ENCODE data around the gene B4GAT1. TPM values are rescaled to one million over a fixed set of nuclear protein-coding genes. Genes with fewer than 3 reads are reported as not detected.

B4GAT1 gene
- total RNA-seq, 1 experiment from 2014 or later, result 47.1 TPM

DNA sequence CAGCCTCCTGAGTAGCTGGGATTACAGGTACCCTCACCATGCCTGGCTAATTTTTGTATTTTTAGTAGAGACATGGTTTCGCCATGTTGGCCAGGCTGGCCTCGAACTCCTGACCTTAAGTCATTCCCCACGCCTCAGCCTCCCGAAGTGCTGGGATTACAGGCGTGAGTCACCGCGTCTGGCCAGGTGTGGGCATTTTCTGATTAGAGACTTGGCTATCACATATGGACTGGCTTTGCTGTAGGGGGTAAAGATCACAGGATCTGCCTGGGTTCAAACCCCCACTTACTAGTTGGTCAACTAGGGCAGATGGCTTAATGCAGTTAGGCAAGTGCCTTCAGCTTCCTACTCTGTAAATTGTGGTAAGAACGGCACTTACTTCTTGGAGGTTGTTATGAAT lies 37.1 kb downstream of the B4GAT1 start:
- no peak for TF ChIP-seq EZH2 (IDR thresholded peaks at IDR 0.05; ENCODE audit: borderline replicate concordance, low read depth, low read length, poor library complexity, severe bottlenecking)
- H3K27me3 ChIP-seq (replicated peaks; ENCODE audit: insufficient read depth, low read depth, low read length, poor library complexity), result no peaks in the 10 kb centered on the region
- peaks cover 32% of the 10 kb centered on the region for H3K4me1 ChIP-seq (ENCODE audit: insufficient read depth, low read length, poor library complexity, severe bottlenecking)
- no peaks in the 10 kb centered on the region for H3K9me3 ChIP-seq (ENCODE audit: low read depth, low read length, poor library complexity, severe bottlenecking)
- intact Hi-C loops (cut with micrococcal nuclease; ENCODE audit: unreplicated experiment), result loop anchor here (5.0 kb wide), 1 partner anchor 77 kb away; no protein-coding TSS in a partner anchor
- DNase-seq (ENCODE audit: low spot score), result no peak
- no peak overlapping the region for H3K4me3 ChIP-seq (ENCODE audit: low read depth, low read length, poor library complexity, severe bottlenecking)
- no peak overlapping the region for H3K27ac ChIP-seq (ENCODE audit: low read depth, low read length, poor library complexity, severe bottlenecking)
- no TSS peak for BruUV-seq (replicated peaks)
- H3K36me3 ChIP-seq (ENCODE audit: insufficient read depth, low read length, poor library complexity, severe bottlenecking), result no peaks in the 10 kb centered on the region
- ChIA-PET CTCF (no interaction called here), POLR2A (ENCODE audit: low non-redundant PET) (no interaction called here)

DNA sequence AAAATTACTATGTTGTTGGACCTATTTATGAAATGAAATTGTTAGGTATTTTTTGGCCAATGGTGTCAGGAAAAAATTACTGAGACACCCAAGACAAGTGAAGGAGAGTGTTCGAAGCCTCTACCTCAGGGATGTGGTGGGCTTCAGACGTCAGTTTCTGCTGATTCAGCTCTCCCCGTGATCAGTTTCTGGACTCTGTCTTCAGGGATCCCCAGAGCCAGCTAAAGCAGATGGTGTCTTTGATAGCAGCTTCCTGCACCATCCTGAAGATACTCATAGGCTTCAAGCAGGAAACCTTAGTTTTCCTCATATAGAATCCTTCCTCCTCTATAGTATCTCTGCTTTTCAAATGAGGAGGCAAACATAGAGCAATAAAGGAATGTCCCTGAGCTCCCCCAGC lies 38.0 kb downstream of the B4GAT1 start:
- POLR2A ChIA-PET (ENCODE audit: low non-redundant PET), result no interaction called here
- TF ChIP-seq EZH2 (IDR thresholded peaks at IDR 0.05; ENCODE audit: borderline replicate concordance, low read depth, low read length, poor library complexity, severe bottlenecking) (no peak), CTCF (conservative IDR thresholded peaks at IDR 0.05; ENCODE audit: low read depth, low read length) (no peak)

DNA sequence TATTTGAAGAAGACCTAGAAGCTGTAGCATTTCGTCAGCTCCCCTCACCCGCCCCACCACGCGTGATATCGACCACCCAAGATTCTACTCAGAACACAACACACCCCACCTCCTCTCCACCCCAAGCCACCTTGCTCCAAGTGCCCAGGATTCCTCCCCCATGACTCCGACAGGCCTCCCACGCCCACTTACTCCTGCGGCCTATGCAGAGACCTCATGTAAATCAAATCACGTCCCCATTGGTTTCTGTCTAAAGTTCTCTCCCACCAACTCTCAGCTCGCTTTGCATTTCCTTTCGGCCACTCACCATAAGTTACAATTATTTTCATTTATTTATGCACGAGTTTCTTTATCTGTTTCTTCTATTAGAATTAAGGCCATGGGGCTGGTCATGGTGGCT lies 44.8 kb downstream of the B4GAT1 start:
- Histone ChIP-seq H3K9me3 (ENCODE audit: low read depth, low read length, poor library complexity, severe bottlenecking) (no peaks in the 10 kb centered on the region), H3K27me3 (replicated peaks; ENCODE audit: insufficient read depth, low read depth, low read length, poor library complexity) (no peaks in the 10 kb centered on the region), H3K4me3 (ENCODE audit: low read depth, low read length, poor library complexity, severe bottlenecking) (no peak overlapping the region), H3K27ac (ENCODE audit: low read depth, low read length, poor library complexity, severe bottlenecking) (no peak overlapping the region), H3K36me3 (ENCODE audit: insufficient read depth, low read length, poor library complexity, severe bottlenecking) (no peaks in the 10 kb centered on the region), H3K4me1 (ENCODE audit: insufficient read depth, low read length, poor library complexity, severe bottlenecking) (no peaks in the 10 kb centered on the region)
- POLR2A ChIA-PET (ENCODE audit: low non-redundant PET), result no interaction called here
- DNase-seq (ENCODE audit: low spot score), result no peak
- CTCF ChIA-PET, result interaction anchor here (0.5 kb wide), 1 partner anchor 1027 kb away, joined by 10 read pairs; no protein-coding TSS in a partner anchor
- no peak for TF ChIP-seq EZH2 (IDR thresholded peaks at IDR 0.05; ENCODE audit: borderline replicate concordance, low read depth, low read length, poor library complexity, severe bottlenecking)
- TF ChIP-seq CTCF (conservative IDR thresholded peaks at IDR 0.05; ENCODE audit: low read depth, low read length), result no peak
- intact Hi-C loops (cut with micrococcal nuclease; ENCODE audit: unreplicated experiment), result no loop called here
- BruUV-seq (replicated peaks), result no TSS peak

More for the DNA sequence above, 38.0 kb downstream of the B4GAT1 start:
- H3K27me3 ChIP-seq (replicated peaks; ENCODE audit: insufficient read depth, low read depth, low read length, poor library complexity), result no peaks in the 10 kb centered on the region
- H3K27ac ChIP-seq (ENCODE audit: low read depth, low read length, poor library complexity, severe bottlenecking), result no peak overlapping the region
- peaks cover 24% of the 10 kb centered on the region for H3K4me1 ChIP-seq (ENCODE audit: insufficient read depth, low read length, poor library complexity, severe bottlenecking)
- BruUV-seq (replicated peaks), result no TSS peak
- CTCF ChIA-PET, result interaction anchor here (0.6 kb wide), 1 partner anchor 81 kb away, joined by 24 read pairs; no protein-coding TSS in a partner anchor
- H3K9me3 ChIP-seq (ENCODE audit: low read depth, low read length, poor library complexity, severe bottlenecking), result no peaks in the 10 kb centered on the region
- no peaks in the 10 kb centered on the region for H3K36me3 ChIP-seq (ENCODE audit: insufficient read depth, low read length, poor library complexity, severe bottlenecking)
- no peak overlapping the region for H3K4me3 ChIP-seq (ENCODE audit: low read depth, low read length, poor library complexity, severe bottlenecking)
- no peak for DNase-seq (ENCODE audit: low spot score)
- intact Hi-C loops (cut with micrococcal nuclease; ENCODE audit: unreplicated experiment), result no loop called here

GRCh38 chr11:66299186-66299585 lies 48.2 kb downstream of the B4GAT1 start:
- Histone ChIP-seq H3K4me3 (ENCODE audit: low read depth, low read length, poor library complexity, severe bottlenecking) (no peak overlapping the region), H3K4me1 (ENCODE audit: insufficient read depth, low read length, poor library complexity, severe bottlenecking) (no peaks in the 10 kb centered on the region), H3K27ac (ENCODE audit: low read depth, low read length, poor library complexity, severe bottlenecking) (no peak overlapping the region), H3K36me3 (ENCODE audit: insufficient read depth, low read length, poor library complexity, severe bottlenecking) (no peaks in the 10 kb centered on the region), H3K9me3 (ENCODE audit: low read depth, low read length, poor library complexity, severe bottlenecking) (no peaks in the 10 kb centered on the region), H3K27me3 (replicated peaks; ENCODE audit: insufficient read depth, low read depth, low read length, poor library complexity) (no peaks in the 10 kb centered on the region)
- intact Hi-C loops (cut with micrococcal nuclease; ENCODE audit: unreplicated experiment), result no loop called here
- ChIA-PET POLR2A (ENCODE audit: low non-redundant PET) (no interaction called here), CTCF (interaction anchor here (0.6 kb wide), 1 partner anchor 19 kb away, joined by 3 read pairs; no protein-coding TSS in a partner anchor)
- no peak for TF ChIP-seq EZH2 (IDR thresholded peaks at IDR 0.05; ENCODE audit: borderline replicate concordance, low read depth, low read length, poor library complexity, severe bottlenecking)
- TF ChIP-seq CTCF (conservative IDR thresholded peaks at IDR 0.05; ENCODE audit: low read depth, low read length), result no peak
- no TSS peak for BruUV-seq (replicated peaks)
- no peak for DNase-seq (ENCODE audit: low spot score)

Measured in A673 (cell line).